ENCODE measurements around the gene ADAMTS15.

ADAMTS15 gene

GRCh38 chr11:130511765-130512164, 63.3 kb downstream of the ADAMTS15 start:
- no peak for DNase-seq (ENCODE audit: low read depth in 2 of 2)

GRCh38 chr11:130512662-130513061, 64.2 kb downstream of the ADAMTS15 start:
- DNase-seq (ENCODE audit: low read depth in 2 of 2) = no peak

GRCh38 chr11:130513132-130513531, 64.7 kb downstream of the ADAMTS15 start:
- no peak for DNase-seq (ENCODE audit: low read depth in 2 of 2)

GRCh38 chr11:130514316-130514715, 65.9 kb downstream of the ADAMTS15 start:
- no peak for DNase-seq (ENCODE audit: low read depth in 2 of 2)

- DNase-seq (ENCODE audit: low read depth in 2 of 2) = no peak
These were observed 66.4 kb downstream of the ADAMTS15 start for GRCh38 chr11:130514851-130515250.

- no peak for DNase-seq (ENCODE audit: low read depth in 2 of 2)
These were observed 67.5 kb downstream of the ADAMTS15 start for GRCh38 chr11:130515829-130516553.

- DNase-seq (ENCODE audit: low read depth in 2 of 2) = no peak
These were observed 68.4 kb downstream of the ADAMTS15 start for GRCh38 chr11:130516554-130517505.

- DNase-seq (ENCODE audit: low read depth in 2 of 2) = no peak
These were observed 69.8 kb downstream of the ADAMTS15 start for GRCh38 chr11:130518164-130518680.

DNA sequence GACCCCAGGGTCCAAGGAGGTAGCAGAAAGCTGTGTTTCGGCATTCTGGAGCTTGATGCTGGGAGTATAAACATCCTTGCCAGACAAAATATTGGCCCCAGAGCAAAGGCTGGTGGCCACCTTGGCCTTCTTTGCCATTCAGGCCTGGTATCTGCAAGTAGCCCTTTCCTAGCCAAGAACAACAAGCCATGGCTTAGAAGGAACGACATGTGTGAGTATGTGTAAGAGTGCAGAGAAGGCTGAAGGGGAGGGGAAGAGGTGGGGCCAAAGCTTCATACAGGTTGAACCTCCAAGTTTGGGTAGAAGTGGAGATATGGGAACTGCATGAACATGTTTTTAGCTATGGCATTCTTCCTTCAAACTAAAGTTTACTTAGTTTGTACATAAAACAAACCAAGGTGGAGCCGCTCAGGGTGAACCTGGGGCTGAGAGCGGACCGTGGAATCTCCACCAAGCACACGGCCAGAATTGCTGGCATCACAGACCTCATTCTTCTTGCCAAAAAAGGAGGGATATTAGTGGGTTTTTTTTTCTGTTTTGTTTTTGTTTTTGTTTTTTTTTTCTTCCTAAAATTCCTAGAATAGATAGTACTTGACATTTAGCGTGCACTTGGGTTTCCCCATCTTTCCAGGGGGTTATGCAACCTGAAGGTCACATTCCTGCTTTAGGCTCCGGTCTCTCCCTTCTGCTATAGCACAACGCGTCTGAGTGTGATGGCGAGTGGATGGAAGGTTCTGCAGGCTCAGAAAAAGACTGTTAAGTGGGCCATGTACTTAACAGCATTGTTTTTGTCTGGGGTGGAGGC, 70.9 kb downstream of the ADAMTS15 start:
- no peak for DNase-seq (ENCODE audit: low read depth in 2 of 2)

GRCh38 chr11:130520271-130520671, 71.8 kb downstream of the ADAMTS15 start:
- DNase-seq (ENCODE audit: low read depth in 2 of 2) = no peak

- DNase-seq (ENCODE audit: low read depth in 2 of 2) = peak; percentile 56 to 62
These were observed 74.0 kb downstream of the ADAMTS15 start for GRCh38 chr11:130522284-130522961.

DNA sequence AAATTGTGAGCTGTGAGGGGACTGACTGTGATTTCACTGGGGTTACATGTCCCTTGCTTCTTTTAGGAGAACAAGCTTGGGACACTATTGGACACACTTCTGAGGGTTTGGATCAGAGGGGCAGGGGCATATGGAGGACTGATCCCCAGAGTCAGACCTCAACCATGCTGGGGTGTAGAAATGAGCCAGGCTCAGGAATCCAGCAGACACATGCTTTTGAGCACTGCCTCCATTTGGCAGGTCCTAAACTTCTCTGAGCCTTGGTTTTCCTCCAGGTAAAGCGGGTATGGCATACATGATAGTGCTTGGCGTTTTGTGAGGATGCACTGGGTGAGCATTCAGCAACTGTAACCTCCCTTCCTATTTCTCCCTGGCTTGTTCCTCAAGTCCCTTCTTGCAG, 74.7 kb downstream of the ADAMTS15 start:
- DNase-seq (ENCODE audit: low read depth in 2 of 2) = no peak

DNA sequence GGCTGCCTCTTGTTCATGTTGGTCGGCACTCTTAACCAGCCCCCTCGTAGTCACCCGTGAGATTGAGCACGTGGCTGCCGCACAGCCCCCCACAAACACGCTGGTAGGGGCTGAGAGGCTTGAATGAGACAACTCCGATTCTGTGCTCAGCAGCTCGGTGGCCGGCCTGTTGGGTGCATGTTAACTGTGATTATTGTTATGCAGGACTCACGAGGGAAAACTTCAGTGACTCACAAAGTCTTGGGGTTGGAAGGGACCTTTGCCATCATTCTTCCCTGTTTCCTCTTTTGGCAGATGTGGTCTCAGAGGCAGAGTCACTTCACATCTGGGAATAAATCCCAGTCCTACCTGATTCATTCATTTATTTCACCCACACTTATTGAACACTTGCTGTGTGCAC, 75.2 kb downstream of the ADAMTS15 start:
- peak in 1 of 2 experiments; percentile 29 for DNase-seq (ENCODE audit: low read depth in 2 of 2)

- no peak for DNase-seq (ENCODE audit: low read depth in 2 of 2)
These were observed 75.8 kb downstream of the ADAMTS15 start for GRCh38 chr11:130524132-130524790.

DNA sequence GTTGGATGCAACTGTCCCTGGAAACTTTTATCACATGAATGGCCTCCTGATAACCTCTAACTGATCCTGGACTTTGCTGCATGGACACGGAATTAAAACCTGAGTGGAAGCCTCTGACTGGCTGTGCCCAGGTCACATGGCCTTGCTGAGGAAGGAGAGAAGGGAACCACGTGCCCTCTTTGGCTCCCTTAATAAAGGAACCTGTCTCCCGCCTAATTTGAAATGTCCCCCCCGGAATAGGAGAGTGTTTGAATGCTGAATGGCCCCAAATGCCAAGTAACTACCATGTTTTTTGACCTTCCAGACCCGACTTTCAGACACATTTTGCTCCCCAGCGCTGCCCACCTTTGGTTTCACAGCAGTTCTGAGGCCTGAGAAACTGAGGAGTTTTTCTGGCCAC, 76.9 kb downstream of the ADAMTS15 start:
- no peak for DNase-seq (ENCODE audit: low read depth in 2 of 2)

All from fibroblast of skin of left biceps (primary cell).